ENCODE data around the gene DIAPH1. TPM values are rescaled to one million over a fixed set of nuclear protein-coding genes. Genes with fewer than 3 reads are reported as not detected.

The DIAPH1 gene
- total RNA-seq, 1 experiment from 2014 or later = 117 TPM

DNA sequence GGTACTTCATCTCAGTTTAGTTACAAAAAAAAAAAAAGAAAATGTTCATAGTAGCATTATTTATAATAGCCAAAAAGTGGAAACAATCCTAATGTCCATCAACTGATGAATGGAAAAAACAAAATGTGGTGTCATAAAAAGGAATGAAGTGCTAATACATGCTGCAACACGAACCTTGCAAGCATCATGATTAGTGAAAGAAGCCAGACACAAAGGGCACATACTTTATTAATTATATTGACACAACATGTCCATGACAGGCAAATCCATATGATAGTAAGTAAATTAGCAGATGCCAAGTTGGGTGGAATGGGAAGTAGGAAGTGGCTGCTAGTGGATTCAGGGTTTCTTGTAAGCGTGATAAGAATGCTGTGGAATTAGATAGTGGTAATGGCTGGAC lies 75.7 kb downstream of the DIAPH1 start:
- H2BK15ac ChIP-seq (ENCODE audit: low read depth, low read length) = no peak overlapping the region
- TF ChIP-seq, protein P1, sequence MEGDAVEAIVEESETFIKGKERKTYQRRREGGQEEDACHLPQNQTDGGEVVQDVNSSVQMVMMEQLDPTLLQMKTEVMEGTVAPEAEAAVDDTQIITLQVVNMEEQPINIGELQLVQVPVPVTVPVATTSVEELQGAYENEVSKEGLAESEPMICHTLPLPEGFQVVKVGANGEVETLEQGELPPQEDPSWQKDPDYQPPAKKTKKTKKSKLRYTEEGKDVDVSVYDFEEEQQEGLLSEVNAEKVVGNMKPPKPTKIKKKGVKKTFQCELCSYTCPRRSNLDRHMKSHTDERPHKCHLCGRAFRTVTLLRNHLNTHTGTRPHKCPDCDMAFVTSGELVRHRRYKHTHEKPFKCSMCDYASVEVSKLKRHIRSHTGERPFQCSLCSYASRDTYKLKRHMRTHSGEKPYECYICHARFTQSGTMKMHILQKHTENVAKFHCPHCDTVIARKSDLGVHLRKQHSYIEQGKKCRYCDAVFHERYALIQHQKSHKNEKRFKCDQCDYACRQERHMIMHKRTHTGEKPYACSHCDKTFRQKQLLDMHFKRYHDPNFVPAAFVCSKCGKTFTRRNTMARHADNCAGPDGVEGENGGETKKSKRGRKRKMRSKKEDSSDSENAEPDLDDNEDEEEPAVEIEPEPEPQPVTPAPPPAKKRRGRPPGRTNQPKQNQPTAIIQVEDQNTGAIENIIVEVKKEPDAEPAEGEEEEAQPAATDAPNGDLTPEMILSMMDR (conservative IDR thresholded peaks at IDR 0.05) = no peak

More for the DNA sequence above, 75.7 kb downstream of the DIAPH1 start:
- Histone ChIP-seq H3K9me3 (ENCODE audit: control insufficient read depth, low read depth, low read length) (peaks cover 10% of the 10 kb centered on the region), H2BK5ac (ENCODE audit: insufficient read length, low read length) (no peak overlapping the region), H4K20me1 (ENCODE audit: control insufficient read depth, insufficient read depth, insufficient read length) (no peaks in the 10 kb centered on the region), H3T11ph (ENCODE audit: low read length) (no peak overlapping the region), H3K23me2 (ENCODE audit: insufficient read length, low read depth, low read length, poor library complexity, severe bottlenecking) (no peaks in the 10 kb centered on the region), H2AK5ac (ENCODE audit: insufficient read length, low read length) (no peak overlapping the region), H4K91ac (ENCODE audit: insufficient read length, low read depth, low read length) (no peak overlapping the region), H4K8ac (replicated peaks; ENCODE audit: insufficient read length, low read depth, low read length) (no peak overlapping the region), H3K23ac (ENCODE audit: insufficient read length, low read depth, low read length) (no peak overlapping the region), H2BK20ac (ENCODE audit: low read depth, low read length, poor library complexity, severe bottlenecking) (no peak overlapping the region), H3K27ac (ENCODE audit: insufficient read length, low read depth, low read length) (no peak overlapping the region), H2BK120ac (ENCODE audit: low read depth, low read length, poor library complexity, severe bottlenecking) (no peak overlapping the region), H3K14ac (ENCODE audit: insufficient read depth, low read length) (no peak overlapping the region), H3K79me1 (ENCODE audit: insufficient read depth, low read depth, low read length, poor library complexity, severe bottlenecking) (no peaks in the 10 kb centered on the region), H3K4ac (ENCODE audit: low read depth, low read length) (no peak overlapping the region), H2AFZ (ENCODE audit: low read length) (no peak overlapping the region), H3K79me2 (ENCODE audit: insufficient read depth, low read length) (no peaks in the 10 kb centered on the region), H3K18ac (ENCODE audit: insufficient read length, low read depth, low read length) (no peak overlapping the region), H3K56ac (ENCODE audit: insufficient read length, low read depth, low read length) (no peak overlapping the region), H3K9ac (ENCODE audit: extremely low read depth, insufficient read length, low read length) (no peak overlapping the region), H4K5ac (ENCODE audit: insufficient read length, low read depth, low read length) (no peak overlapping the region), H2BK12ac (ENCODE audit: insufficient read length, low read depth, low read length) (no peak overlapping the region), H3K4me1 (ENCODE audit: insufficient read depth, low read length) (no peaks in the 10 kb centered on the region), H3K4me2 (ENCODE audit: insufficient read depth, insufficient read length, low read length) (no peak overlapping the region), H3K27me3 (ENCODE audit: insufficient read depth, low read length) (no peaks in the 10 kb centered on the region)
- H3K4me1 Mint-ChIP-seq = no peaks in the 10 kb centered on the region
- H3K4me3 Mint-ChIP-seq = no peak overlapping the region
- no CpG with 5 or more reads among the region's 2 CpGs for WGBS (ENCODE audit: extremely low coverage, insufficient read length, low lambda C conversion rate)
- H3K27me3 Mint-ChIP-seq (ENCODE audit: low read depth) = no peaks in the 10 kb centered on the region
- H3K9me3 Mint-ChIP-seq = peaks cover 12 to 15% of the 10 kb centered on the region in 2 experiments
- no peak overlapping the region; a peak in 1 of 7 replicates for H3K27ac Mint-ChIP-seq
- H3K36me3 Mint-ChIP-seq (ENCODE audit: insufficient read depth in 1 of 3, low read depth in 3 of 3) = peaks cover 23 to 40% (median 39%) of the 10 kb centered on the region in 3 experiments
- no peak for DNase-seq

Measured in H9 (cell line).